H9 (cell line): ENCODE measurements around the gene RNPEP. TPM values are rescaled to one million over a fixed set of nuclear protein-coding genes. Genes with fewer than 3 reads are reported as not detected.
A peak's percentile ranks its signal among the peaks of the same experiment; 100 is the strongest.
"Not testable (repeated sequence)": the region's sequence is repeated elsewhere in the genome, so short reads cannot be mapped to it uniquely, and the experiment has no call there.

ENCODE experiments used
- DNase-seq: peaks from one replicate; pipeline ENCODE4 v3.0.0-alpha.2; 2017
- H2AFZ ChIP-seq: one replicate; pipeline ENCODE4 v1.6.1; 2013; ENCODE audit warnings: mild to moderate bottlenecking, low read length, control low read depth, moderate library complexity
- H2AK5ac ChIP-seq: 2 replicates; pipeline ENCODE4 v1.6.1; 2013; ENCODE audit warnings: low read length, control low read depth, mixed read lengths; ENCODE audit not compliant: insufficient read length
- H2BK120ac ChIP-seq: one replicate; pipeline ENCODE4 v1.6.1; 2013; ENCODE audit warnings: low read depth, mild to moderate bottlenecking, low read length, control low read depth, inconsistent platforms; ENCODE audit not compliant: poor library complexity, severe bottlenecking
- H2BK12ac ChIP-seq: 2 replicates; pipeline ENCODE4 v1.6.1; 2013; ENCODE audit warnings: low read length, control low read depth, mixed read lengths, low read depth; ENCODE audit not compliant: insufficient read length
- H2BK15ac ChIP-seq: 2 replicates; pipeline ENCODE4 v1.6.1; 2013; ENCODE audit warnings: low read depth, low read length, control low read depth
- H2BK20ac ChIP-seq: one replicate; pipeline ENCODE4 v1.6.1; 2013; ENCODE audit warnings: low read depth, mild to moderate bottlenecking, low read length, control low read depth, inconsistent platforms; ENCODE audit not compliant: poor library complexity, severe bottlenecking
- H2BK5ac ChIP-seq: 2 replicates; pipeline ENCODE4 v1.6.1; 2013; ENCODE audit warnings: low read length, control low read depth, mixed read lengths; ENCODE audit not compliant: insufficient read length
- H3K14ac ChIP-seq: 2 replicates; pipeline ENCODE4 v1.6.1; 2013; ENCODE audit warnings: low read length, control low read depth; ENCODE audit not compliant: insufficient read depth
- H3K18ac ChIP-seq: 2 replicates; pipeline ENCODE4 v1.6.1; 2013; ENCODE audit warnings: low read depth, mild to moderate bottlenecking, mixed read lengths, low read length, control low read depth; ENCODE audit not compliant: insufficient read length
- H3K23ac ChIP-seq: 2 replicates; pipeline ENCODE4 v1.6.1; 2013; ENCODE audit warnings: low read length, control low read depth, mixed read lengths, low read depth; ENCODE audit not compliant: insufficient read length
- H3K23me2 ChIP-seq: 2 replicates; pipeline ENCODE4 v1.6.1; 2013; ENCODE audit warnings: low read depth, mild to moderate bottlenecking, mixed read lengths, low read length, control low read depth; ENCODE audit not compliant: insufficient read length, poor library complexity, severe bottlenecking
- H3K27ac ChIP-seq: 2 replicates; pipeline ENCODE4 v1.5.1; 2013; ENCODE audit warnings: low read length, control low read depth, mixed read lengths, low read depth; ENCODE audit not compliant: insufficient read length
- H3K27me3 ChIP-seq: 2 replicates; pipeline ENCODE4 v1.6.1; 2013; ENCODE audit warnings: low read length, control low read depth, inconsistent platforms; ENCODE audit not compliant: insufficient read depth
- H3K4ac ChIP-seq: 2 replicates; pipeline ENCODE4 v1.6.1; 2013; ENCODE audit warnings: low read depth, mild to moderate bottlenecking, control low read depth, inconsistent platforms, low read length, moderate library complexity
- H3K4me1 ChIP-seq: 2 replicates; pipeline ENCODE4 v1.6.1; 2013; ENCODE audit warnings: low read length, control low read depth, inconsistent platforms; ENCODE audit not compliant: insufficient read depth
- H3K4me2 ChIP-seq: 2 replicates; pipeline ENCODE4 v1.6.1; 2013; ENCODE audit warnings: low read length, control low read depth, mixed read lengths; ENCODE audit not compliant: insufficient read length, insufficient read depth
- H3K56ac ChIP-seq: 2 replicates; pipeline ENCODE4 v1.6.1; 2013; ENCODE audit warnings: low read depth, mild to moderate bottlenecking, mixed read lengths, low read length, control low read depth; ENCODE audit not compliant: insufficient read length
- H3K79me1 ChIP-seq: 2 replicates; pipeline ENCODE4 v1.6.1; 2013; ENCODE audit warnings: low read depth, mild to moderate bottlenecking, moderate library complexity, low read length, control low read depth, inconsistent platforms; ENCODE audit not compliant: insufficient read depth, poor library complexity, severe bottlenecking
- H3K79me2 ChIP-seq: 2 replicates; pipeline ENCODE4 v1.6.1; 2013; ENCODE audit warnings: low read length, control low read depth, inconsistent platforms; ENCODE audit not compliant: insufficient read depth
- H3K9ac ChIP-seq: 2 replicates; pipeline ENCODE4 v1.6.1; 2013; ENCODE audit warnings: low read length, control low read depth, mixed read lengths; ENCODE audit not compliant: insufficient read length; ENCODE audit errors: extremely low read depth
- H3K9me3 ChIP-seq: one replicate; pipeline ENCODE4 v1.6.1; 2013; ENCODE audit warnings: low read depth, low read length, inconsistent platforms; ENCODE audit not compliant: control insufficient read depth
- H3T11ph ChIP-seq: one replicate; pipeline ENCODE4 v1.6.1; 2013; ENCODE audit warnings: mild to moderate bottlenecking, low read length, control low read depth, inconsistent platforms
- H4K20me1 ChIP-seq: one replicate; pipeline ENCODE4 v1.6.1; 2013; ENCODE audit not compliant: control insufficient read depth, insufficient read length, insufficient read depth
- H4K5ac ChIP-seq: 2 replicates; pipeline ENCODE4 v1.6.1; 2013; ENCODE audit warnings: low read depth, mild to moderate bottlenecking, mixed read lengths, low read length, control low read depth; ENCODE audit not compliant: insufficient read length
- H4K8ac ChIP-seq: replicated peaks from 2 replicates; pipeline ENCODE4 v1.6.1; 2013; ENCODE audit warnings: low read length, control low read depth, mixed read lengths, low read depth; ENCODE audit not compliant: insufficient read length
- H4K91ac ChIP-seq: 2 replicates; pipeline ENCODE4 v1.6.1; 2013; ENCODE audit warnings: low read depth, mild to moderate bottlenecking, moderate library complexity, mixed read lengths, low read length, control low read depth; ENCODE audit not compliant: insufficient read length
- H3K27ac Mint-ChIP-seq, 3 experiments: 2 replicates in 2 of 3; 3 replicates in 1 of 3; pipeline ENCODE4 v1.8.0; 2020 to 2021; ENCODE audit warnings: mixed read lengths in 3 of 3, mild to moderate bottlenecking in 1 of 3, moderate library complexity in 1 of 3
- H3K27me3 Mint-ChIP-seq: 2 replicates; pipeline ENCODE4 v1.8.0; 2021; ENCODE audit warnings: low read depth, mild to moderate bottlenecking, moderate library complexity, mixed read lengths
- H3K36me3 Mint-ChIP-seq, 3 experiments: 2 replicates in 2 of 3; 3 replicates in 1 of 3; pipeline ENCODE4 v1.8.0; 2020 to 2021; ENCODE audit warnings: low read depth in 3 of 3, mixed read lengths in 3 of 3; ENCODE audit not compliant: insufficient read depth in 1 of 3
- H3K4me1 Mint-ChIP-seq, 2 experiments: 2 replicates each; pipeline ENCODE4 v1.8.0; 2020; ENCODE audit warnings: mixed read lengths in 2 of 2
- H3K4me3 Mint-ChIP-seq, 2 experiments: 2 replicates in 1 of 2; 3 replicates in 1 of 2; pipeline ENCODE4 v1.8.0; 2020 to 2021; ENCODE audit warnings: mild to moderate bottlenecking in 2 of 2, mixed read lengths in 2 of 2, moderate library complexity in 1 of 2
- H3K9me3 Mint-ChIP-seq, 2 experiments: 2 replicates in 1 of 2; 3 replicates in 1 of 2; pipeline ENCODE4 v1.8.0; 2020; ENCODE audit warnings: mild to moderate bottlenecking in 2 of 2, mixed read lengths in 2 of 2, moderate library complexity in 1 of 2
- CTCF ChIP-seq: fragments of 200-600 bp; sonication (generic); conservative IDR thresholded peaks from 3 replicates; pipeline ENCODE4 v1.8.0; 2021; ENCODE audit warnings: antibody characterized with exemption, mild to moderate bottlenecking
- whole genome bisulfite sequencing: extraction: QIAGEN DNeasy Blood & Tissue Kit; methylation state at CpG from one replicate; pipeline ENCODE4 v1.1.7; 2013; ENCODE audit warnings: missing lambda C conversion rate, low lambda C conversion rate, mixed read lengths; ENCODE audit not compliant: insufficient read length; ENCODE audit errors: extremely low coverage; 5-methylcytosine and 5-hydroxymethylcytosine counted together
- total RNA-seq: library from RNA; stranded (reverse); gene quantifications from 2 replicates; pipeline ENCODE4 v1.2.1, GENCODE V29; 2021

Gene RNPEP
- total RNA-seq, 1 experiment from 2014 or later, result 49.9 TPM

GRCh38 chr1:202054094-202054493 is 71.6 kb downstream of the RNPEP start:
- Histone ChIP-seq H2BK5ac (no peak overlapping the region), H2BK20ac (no peak overlapping the region), H2AK5ac (no peak overlapping the region), H3K79me1 (no peaks in the 10 kb centered on the region), H3K14ac (no peak overlapping the region), H2BK120ac (no peak overlapping the region), H4K5ac (no peak overlapping the region), H4K20me1 (no peaks in the 10 kb centered on the region), H3K4me2 (no peak overlapping the region), H3K79me2 (no peaks in the 10 kb centered on the region), H2BK15ac (no peak overlapping the region), H3K23ac (no peak overlapping the region), H3K18ac (no peak overlapping the region), H3K27ac (no peak overlapping the region), H2BK12ac (no peak overlapping the region), H3K4me1 (no peaks in the 10 kb centered on the region), H3K27me3 (no peaks in the 10 kb centered on the region), H3K56ac (no peak overlapping the region), H3T11ph (no peak overlapping the region), H3K9me3 (no peaks in the 10 kb centered on the region), H3K9ac (no peak overlapping the region), H4K91ac (no peak overlapping the region), H2AFZ (no peak overlapping the region), H3K4ac (no peak overlapping the region), H3K23me2 (no peaks in the 10 kb centered on the region), H4K8ac (no peak overlapping the region)
- peaks cover 0 to 2% (median 0%) of the 10 kb centered on the region in 3 experiments; a peak in 1 of 7 replicates for H3K36me3 Mint-ChIP-seq
- no CpG with 5 or more reads among the region's 7 CpGs for WGBS
- no peak for DNase-seq
- no peaks in the 10 kb centered on the region; a peak in 1 of 5 replicates for H3K9me3 Mint-ChIP-seq
- H3K4me3 Mint-ChIP-seq, result no peak overlapping the region
- no peak for TF ChIP-seq CTCF
- peaks cover 7 to 8% of the 10 kb centered on the region in 2 experiments; a peak in 3 of 4 replicates for H3K4me1 Mint-ChIP-seq
- H3K27ac Mint-ChIP-seq, result no peak overlapping the region
- no peaks in the 10 kb centered on the region for H3K27me3 Mint-ChIP-seq

- H2BK15ac ChIP-seq, H3K4me3 Mint-ChIP-seq, H3K4me1 ChIP-seq, H4K5ac ChIP-seq, H2BK12ac ChIP-seq, H4K8ac ChIP-seq, H2BK20ac ChIP-seq, H3K27me3 Mint-ChIP-seq, H2AK5ac ChIP-seq, H2AFZ ChIP-seq, H4K20me1 ChIP-seq, H3K4ac ChIP-seq, H3K9me3 ChIP-seq, H3K56ac ChIP-seq, H3K9me3 Mint-ChIP-seq, H3K4me1 Mint-ChIP-seq, H3T11ph ChIP-seq, H3K14ac ChIP-seq, H3K9ac ChIP-seq, H2BK120ac ChIP-seq, H3K4me2 ChIP-seq, H3K79me1 ChIP-seq, H3K79me2 ChIP-seq, H3K18ac ChIP-seq, H4K91ac ChIP-seq, DNase-seq, H3K27ac ChIP-seq, H2BK5ac ChIP-seq, H3K23ac ChIP-seq, H3K36me3 Mint-ChIP-seq, H3K27me3 ChIP-seq, H3K23me2 ChIP-seq: not testable (repeated sequence)
- no CpG with 5 or more reads among the region's 4 CpGs for WGBS
- H3K27ac Mint-ChIP-seq, result peak overlapping the region; percentile 4 to 52 (median 23); a peak in 4 of 7 replicates
Measured at GRCh38 chr1:202054673-202055072, 72.2 kb downstream of the RNPEP start.
